Esophagus squamous epithelium (tissue), 4 donors: ENCODE results near the gene NLRP11.
"Not testable (repeated sequence)": the region's sequence is repeated elsewhere in the genome, so short reads cannot be mapped to it uniquely, and the experiment has no call there.

Source experiments
- CTCF ChIP-seq, 6 experiments: fragments of 450-650 bp in 4 of 6; fragments of 200-600 bp in 2 of 6; sonication (generic) in 2 of 6; IDR thresholded peaks; one replicate each; pipeline ENCODE4 v1.5.1; 2016 to 2019; ENCODE audit warnings: antibody characterized with exemption in 6 of 6, mild to moderate bottlenecking in 4 of 6, moderate library complexity in 4 of 6
- POLR2A ChIP-seq, 4 donors: fragments of 450-650 bp; IDR thresholded peaks; one replicate each; pipeline ENCODE4 v1.6.1; 2017; ENCODE audit warnings: antibody characterized with exemption in 4 of 4, mild to moderate bottlenecking in 4 of 4, moderate library complexity in 3 of 4

GRCh38 chr19:55769632-55770031 lies 62.2 kb downstream of the NLRP11 start:
- not testable (repeated sequence) for TF ChIP-seq POLR2A, CTCF (IDR thresholded peaks at IDR 0.05)
